Mesodermal cell (in vitro differentiated cells): ENCODE measurements around the gene AUTS2.
"Not testable (repeated sequence)": the region's sequence is repeated elsewhere in the genome, so short reads cannot be mapped to it uniquely, and the experiment has no call there.

Source experiments
- H3K27ac ChIP-seq: 2 replicates; pipeline ENCODE4 v1.7.0; 2013; ENCODE audit warnings: mild to moderate bottlenecking, low read depth, low read length, moderate library complexity; ENCODE audit not compliant: severe bottlenecking
- H3K36me3 ChIP-seq: 2 replicates; pipeline ENCODE4 v1.7.1; 2013; ENCODE audit warnings: mild to moderate bottlenecking, low read length, moderate library complexity; ENCODE audit not compliant: control insufficient read depth, insufficient read depth
- H3K4me1 ChIP-seq: one replicate; pipeline ENCODE4 v1.7.1; 2013; ENCODE audit warnings: mild to moderate bottlenecking, low read length; ENCODE audit not compliant: insufficient read depth, control insufficient read depth, poor library complexity, severe bottlenecking
- H3K4me3 ChIP-seq: 2 replicates; pipeline ENCODE4 v1.7.0; 2013; ENCODE audit warnings: low read length, control low read depth, mild to moderate bottlenecking; ENCODE audit not compliant: insufficient read depth, poor library complexity, severe bottlenecking; ENCODE audit errors: extremely low read depth
- H3K9me3 ChIP-seq: 2 replicates; pipeline ENCODE4 v1.7.1; 2013; ENCODE audit warnings: mild to moderate bottlenecking, low read length, moderate library complexity; ENCODE audit not compliant: control insufficient read depth
- WGBS, 2 experiments: methylation state at CpG; one replicate each; pipeline ENCODE4 v1.1.5; 2013; ENCODE audit warnings: missing lambda C conversion rate in 2 of 2; ENCODE audit not compliant: insufficient coverage in 2 of 2; 5-methylcytosine and 5-hydroxymethylcytosine counted together

AUTS2 gene

GRCh38 chr7:70270149-70270548 lies 671.9 kb downstream of the AUTS2 start:
- H3K36me3 ChIP-seq, result no peaks in the 10 kb centered on the region
- H3K4me3 ChIP-seq, result no peak overlapping the region
- WGBS, 2 experiments, result 100% methylated on average over 1 of the region's 1 CpG
- H3K27ac ChIP-seq, result no peak overlapping the region
- no peaks in the 10 kb centered on the region for H3K9me3 ChIP-seq
- H3K4me1 ChIP-seq, result no peaks in the 10 kb centered on the region

- Histone ChIP-seq H3K27ac (no peak overlapping the region), H3K4me3 (no peak overlapping the region), H3K4me1 (no peaks in the 10 kb centered on the region), H3K36me3 (no peaks in the 10 kb centered on the region), H3K9me3 (no peaks in the 10 kb centered on the region)
- 92 to 100% methylated on average over 4 of the region's 8 CpGs for WGBS, 2 experiments
These were observed 673.4 kb downstream of the AUTS2 start for GRCh38 chr7:70271617-70272081.

- H3K4me3 ChIP-seq, H3K4me1 ChIP-seq: not testable (repeated sequence)
- WGBS, 2 experiments, result 94 to 95% methylated on average over 3 of the region's 3 CpGs
These were observed 677.3 kb downstream of the AUTS2 start for GRCh38 chr7:70275570-70275969.

GRCh38 chr7:70285187-70285586 lies 686.9 kb downstream of the AUTS2 start:
- Histone ChIP-seq H3K27ac (no peak overlapping the region), H3K4me1 (no peaks in the 10 kb centered on the region), H3K4me3 (no peak overlapping the region), H3K9me3 (no peaks in the 10 kb centered on the region), H3K36me3 (no peaks in the 10 kb centered on the region)
- no CpG with 5 or more reads among the region's 1 CpG for WGBS, 2 experiments

More at GRCh38 chr7:70275570-70275969, 677.3 kb downstream of the AUTS2 start:
- H3K27ac ChIP-seq, H3K36me3 ChIP-seq, H3K9me3 ChIP-seq: not testable (repeated sequence)

GRCh38 chr7:70285854-70286253 lies 687.6 kb downstream of the AUTS2 start:
- WGBS, 2 experiments, result 84 to 89% methylated on average over 3 of the region's 3 CpGs
- H3K4me3 ChIP-seq, result no peak overlapping the region
- H3K4me1 ChIP-seq, result no peaks in the 10 kb centered on the region
- no peaks in the 10 kb centered on the region for H3K9me3 ChIP-seq
- H3K27ac ChIP-seq, result no peak overlapping the region
- no peaks in the 10 kb centered on the region for H3K36me3 ChIP-seq

GRCh38 chr7:70288781-70289456 lies 690.6 kb downstream of the AUTS2 start:
- Histone ChIP-seq H3K36me3 (no peaks in the 10 kb centered on the region), H3K4me3 (no peak overlapping the region), H3K27ac (no peak overlapping the region), H3K4me1 (no peaks in the 10 kb centered on the region), H3K9me3 (no peaks in the 10 kb centered on the region)
- no CpG with 5 or more reads among the region's 5 CpGs for WGBS, 2 experiments

- no peaks in the 10 kb centered on the region for H3K9me3 ChIP-seq
- no peaks in the 10 kb centered on the region for H3K36me3 ChIP-seq
- WGBS, 2 experiments, result 87 to 90% methylated on average over 2 to 3 of the region's 5 CpGs
- no peaks in the 10 kb centered on the region for H3K4me1 ChIP-seq
- no peak overlapping the region for H3K4me3 ChIP-seq
- no peak overlapping the region for H3K27ac ChIP-seq
These were observed 694.4 kb downstream of the AUTS2 start for GRCh38 chr7:70292716-70293115.

GRCh38 chr7:70294211-70294911 lies 696.1 kb downstream of the AUTS2 start:
- H3K27ac ChIP-seq, result no peak overlapping the region
- H3K4me3 ChIP-seq, result no peak overlapping the region
- H3K9me3 ChIP-seq, result no peaks in the 10 kb centered on the region

GRCh38 chr7:70298780-70299471 lies 700.7 kb downstream of the AUTS2 start:
- H3K27ac ChIP-seq, result no peak overlapping the region
- H3K36me3 ChIP-seq, result no peaks in the 10 kb centered on the region
- H3K4me1 ChIP-seq, result peaks cover 16% of the 10 kb centered on the region
- no peaks in the 10 kb centered on the region for H3K9me3 ChIP-seq
- WGBS, 2 experiments, result 100% methylated on average over 1 of the region's 6 CpGs
- no peak overlapping the region for H3K4me3 ChIP-seq

More at GRCh38 chr7:70294211-70294911, 696.1 kb downstream of the AUTS2 start:
- Histone ChIP-seq H3K36me3 (no peaks in the 10 kb centered on the region), H3K4me1 (peaks cover 7% of the 10 kb centered on the region)
- WGBS, 2 experiments, result 87 to 88% methylated on average over 7 to 9 of the region's 9 CpGs

- no peak overlapping the region for H3K27ac ChIP-seq
- no peaks in the 10 kb centered on the region for H3K9me3 ChIP-seq
- peaks cover 17% of the 10 kb centered on the region for H3K4me1 ChIP-seq
- no peak overlapping the region for H3K4me3 ChIP-seq
- WGBS, 2 experiments, result 98 to 100% methylated on average over 2 to 3 of the region's 4 CpGs
- no peaks in the 10 kb centered on the region for H3K36me3 ChIP-seq
These were observed 701.2 kb downstream of the AUTS2 start for GRCh38 chr7:70299472-70299807.
